Kasumi-1 (cell line): ENCODE data around the gene ABCC11.
"Not testable (repeated sequence)": the region's sequence is repeated elsewhere in the genome, so short reads cannot be mapped to it uniquely, and the experiment has no call there.

Experiments
- DNase-seq, 2 experiments: peaks; one replicate each; lab custom pipeline; 2025; lab: John Stamatoyannopoulos, UW

Gene ABCC11

GRCh38 chr16:48201515-48202201 is 45.7 kb downstream of the ABCC11 start:
- DNase-seq = peak; percentile 37 to 52

GRCh38 chr16:48197294-48197693 is 50.0 kb downstream of the ABCC11 start:
- DNase-seq = peak; percentile 39 to 92

DNA sequence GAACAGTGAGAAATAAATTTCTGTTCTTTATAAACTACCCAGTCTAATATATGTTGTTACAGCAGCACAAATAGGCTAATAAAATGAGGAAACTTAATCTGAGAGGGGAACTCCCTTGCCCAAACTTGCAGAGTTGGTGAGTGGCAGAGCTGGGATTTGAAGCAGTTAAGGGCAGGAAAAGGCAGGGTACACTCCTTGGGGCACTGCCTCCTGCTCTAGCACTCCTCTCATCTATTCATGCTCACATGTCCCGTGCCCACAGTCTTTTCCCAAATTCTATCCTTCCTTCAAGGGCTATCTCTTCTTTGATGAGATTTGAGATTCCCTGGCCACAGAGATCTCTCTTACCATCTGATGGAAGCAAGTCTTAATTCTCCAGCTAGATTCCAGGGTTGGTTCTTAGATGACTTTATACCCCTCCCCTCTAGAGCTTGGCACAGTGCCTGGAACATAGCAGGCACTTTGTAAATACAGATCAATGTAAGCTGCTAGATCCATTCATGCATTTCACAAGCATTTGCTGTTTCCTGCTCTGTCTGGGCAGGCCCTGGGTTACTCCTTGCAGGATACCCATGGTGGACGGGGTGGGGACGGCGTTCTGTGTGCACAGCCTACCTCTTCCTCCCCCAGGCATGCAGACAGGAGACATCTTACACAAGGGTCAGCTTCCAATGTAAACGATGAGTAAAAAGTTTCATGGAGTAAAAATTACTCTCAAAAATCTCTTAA is 52.3 kb downstream of the ABCC11 start:
- DNase-seq = no peak

GRCh38 chr16:48193846-48194245 is 53.5 kb downstream of the ABCC11 start:
- DNase-seq = no peak

GRCh38 chr16:48188449-48189102 is 58.8 kb downstream of the ABCC11 start:
- DNase-seq = peak; percentile 89 to 92

DNA sequence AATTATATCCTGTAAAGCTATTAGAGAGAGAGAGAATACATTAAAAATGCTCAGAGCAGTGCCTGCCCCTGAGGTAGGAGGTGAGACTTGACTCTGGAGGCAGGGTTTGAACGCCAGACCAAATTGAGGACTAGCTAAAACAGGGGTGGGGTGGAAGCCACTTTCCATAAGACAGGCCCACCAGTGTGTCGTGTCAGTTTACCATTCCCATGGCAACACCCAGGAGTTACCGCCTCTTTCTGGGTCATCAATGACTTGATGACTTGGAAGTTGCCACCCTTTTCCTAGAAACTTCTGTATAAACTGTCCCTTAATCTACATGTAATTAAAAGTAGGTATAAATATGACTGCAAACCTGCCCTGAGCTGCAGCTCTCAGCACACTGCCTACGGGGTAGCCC is 59.6 kb downstream of the ABCC11 start:
- no peak for DNase-seq

DNA sequence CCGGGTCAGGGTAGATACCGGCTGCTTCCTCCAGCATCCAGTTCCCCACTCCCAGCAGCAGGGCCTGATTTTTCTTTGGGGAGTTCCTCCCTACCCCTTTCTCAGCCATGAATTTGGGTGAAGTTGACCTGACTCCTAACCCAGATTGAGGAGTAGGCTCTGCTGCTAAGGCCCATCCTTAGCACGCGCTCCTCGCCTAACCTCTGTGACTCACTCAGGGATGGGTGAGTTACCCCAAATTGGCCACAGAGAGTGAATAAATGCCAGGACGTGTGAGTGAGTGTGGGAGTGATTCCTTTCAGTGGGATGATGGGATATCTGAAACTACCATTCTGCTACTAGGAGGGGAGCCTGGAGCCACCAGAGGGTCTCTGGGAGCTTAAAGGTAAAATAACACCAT is 62.7 kb downstream of the ABCC11 start:
- DNase-seq = no peak

- no peak for DNase-seq
These were observed 64.3 kb downstream of the ABCC11 start for GRCh38 chr16:48182979-48183537.

DNA sequence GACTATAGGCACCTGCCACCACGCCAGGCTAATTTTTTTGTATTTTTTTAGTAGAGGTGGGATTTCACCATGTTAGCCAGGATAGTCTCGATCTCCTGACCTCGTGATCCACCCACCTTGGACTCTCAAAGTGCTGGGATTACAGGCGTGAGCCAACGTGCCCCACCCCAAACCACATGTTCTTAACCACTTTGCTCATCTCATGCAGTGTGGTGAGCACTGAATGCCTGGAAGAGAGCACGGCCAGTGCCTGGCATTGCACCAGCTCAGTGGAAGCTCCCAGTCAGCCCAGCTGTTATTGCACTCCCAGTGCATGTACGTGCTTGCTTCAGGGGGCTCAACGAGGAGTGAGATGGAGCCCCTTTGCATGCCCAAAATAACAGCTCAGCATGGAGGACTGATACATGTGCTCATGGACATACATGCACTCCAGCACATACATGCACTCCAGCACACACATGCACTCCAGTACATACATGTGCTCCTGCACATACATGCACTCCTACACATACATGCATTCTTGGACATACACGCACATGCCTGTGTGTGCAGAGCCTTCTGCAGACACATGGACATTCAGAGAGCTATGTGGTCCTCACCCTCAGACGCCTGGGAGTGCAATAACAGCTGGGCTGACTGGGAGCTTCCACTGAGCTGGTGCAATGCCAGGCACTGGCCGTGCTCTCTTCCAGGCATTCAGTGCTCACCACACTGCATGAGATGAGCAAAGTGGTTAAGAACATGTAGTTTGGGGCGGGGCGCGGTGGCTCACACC is 65.4 kb downstream of the ABCC11 start:
- DNase-seq = not testable (repeated sequence)

DNA sequence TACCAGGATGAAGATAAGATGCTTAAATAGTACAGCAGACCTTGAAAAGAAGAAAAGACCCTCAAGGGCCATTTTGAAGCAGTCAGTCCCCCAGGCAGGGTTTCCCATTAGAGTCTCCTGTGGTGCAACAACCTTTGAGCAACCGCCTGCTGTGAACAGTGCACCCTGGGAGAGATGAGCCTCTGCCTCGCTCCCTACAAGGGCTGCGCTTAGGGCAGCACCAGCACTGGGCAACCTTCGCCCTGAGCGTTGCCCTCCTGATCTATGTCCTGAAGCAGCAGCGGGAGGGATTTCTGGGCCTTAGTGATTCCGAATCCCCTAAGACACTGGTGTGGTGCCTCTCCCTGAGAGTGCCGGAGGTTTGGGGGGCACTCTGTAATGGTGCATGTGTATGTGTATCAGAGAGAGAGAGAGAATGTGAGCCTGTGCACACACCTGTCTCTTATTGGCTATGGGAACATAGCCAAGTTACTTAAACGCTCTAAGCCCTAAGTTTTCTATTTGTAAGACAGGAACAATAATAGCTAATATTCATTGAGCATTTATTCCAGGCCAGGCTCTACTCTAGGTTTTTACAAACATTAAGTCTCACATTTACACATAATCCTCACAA is 66.4 kb downstream of the ABCC11 start:
- no peak for DNase-seq

GRCh38 chr16:48176635-48177408 is 70.5 kb downstream of the ABCC11 start:
- no peak for DNase-seq

DNA sequence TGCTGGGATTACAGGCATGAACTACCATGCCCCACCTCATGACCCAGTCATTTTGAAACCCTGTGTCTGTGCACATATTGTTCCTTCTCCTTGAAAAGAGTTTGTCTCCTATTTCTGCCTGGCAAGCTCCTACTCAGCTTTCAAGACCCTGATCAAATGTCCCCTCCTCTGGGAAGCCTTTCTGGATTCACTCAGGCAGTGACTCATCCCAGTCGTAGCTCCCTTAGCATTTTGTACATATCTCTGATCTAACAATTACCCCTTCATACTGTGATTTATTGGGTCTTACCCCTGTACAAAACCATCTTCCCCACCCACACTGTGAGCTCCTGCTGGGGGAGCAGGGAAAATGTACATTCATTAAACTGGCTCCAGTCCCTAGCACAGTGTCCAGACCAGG is 73.5 kb downstream of the ABCC11 start:
- DNase-seq = no peak

DNA sequence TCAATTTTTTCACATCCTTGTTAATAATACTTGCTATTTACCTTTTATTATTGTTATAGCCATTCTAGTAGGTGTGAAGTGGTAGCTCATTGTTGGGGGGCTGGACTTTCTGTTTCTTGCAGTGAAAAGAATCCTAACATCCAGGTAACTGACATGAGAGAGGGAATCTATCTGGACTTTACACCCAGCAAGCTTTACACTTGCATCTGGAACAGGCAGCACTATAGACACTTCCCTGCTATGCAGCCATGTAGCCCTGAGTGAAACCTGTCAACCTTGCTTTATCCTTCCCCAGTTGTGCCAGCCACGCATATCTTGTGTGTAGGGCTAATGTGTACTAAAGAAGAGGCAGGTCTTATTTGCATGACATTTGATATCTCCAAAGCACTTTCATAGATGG is 74.7 kb downstream of the ABCC11 start:
- DNase-seq = no peak

- no peak for DNase-seq
These were observed 77.4 kb downstream of the ABCC11 start for GRCh38 chr16:48169896-48170295.

DNA sequence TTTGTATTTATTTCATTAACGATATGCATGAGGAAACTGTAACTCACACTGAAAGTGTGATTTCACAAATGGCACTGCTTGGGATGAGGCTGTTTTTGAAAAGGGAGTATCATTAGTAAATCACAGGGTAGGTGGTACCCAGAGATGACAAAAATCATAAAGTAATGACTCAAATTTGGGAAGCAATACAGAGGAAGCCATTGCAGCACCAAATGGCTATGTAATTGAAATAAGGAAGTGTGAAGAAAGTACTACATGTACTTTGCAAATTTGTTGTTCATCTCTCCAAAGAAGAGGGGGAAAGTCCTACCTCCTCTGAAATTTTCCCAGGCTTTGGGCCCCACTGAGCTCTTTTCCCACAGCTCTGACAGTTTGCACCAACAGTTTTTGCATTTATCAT is 79.3 kb downstream of the ABCC11 start:
- peak in 1 of 2 experiments; percentile 3 for DNase-seq

DNA sequence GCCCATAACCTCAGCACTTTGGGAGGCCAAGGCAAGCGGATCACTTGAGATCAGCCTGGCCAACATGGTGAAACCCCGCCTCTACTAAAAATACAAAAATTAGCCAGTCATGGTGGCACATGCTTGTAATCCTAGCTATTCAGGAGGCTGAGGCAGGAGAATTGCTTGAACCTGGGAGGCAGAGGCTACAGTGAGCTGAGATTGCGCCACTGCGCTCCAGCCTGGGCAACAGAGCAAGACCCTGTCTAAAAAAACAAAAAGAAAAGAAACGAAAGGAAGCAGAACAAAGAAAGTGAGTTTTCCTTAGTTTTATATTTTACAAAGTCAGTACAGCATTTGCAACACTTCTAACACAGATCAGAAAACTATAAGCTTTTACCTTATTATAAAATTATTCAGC is 80.7 kb downstream of the ABCC11 start:
- DNase-seq = not testable (repeated sequence)

DNA sequence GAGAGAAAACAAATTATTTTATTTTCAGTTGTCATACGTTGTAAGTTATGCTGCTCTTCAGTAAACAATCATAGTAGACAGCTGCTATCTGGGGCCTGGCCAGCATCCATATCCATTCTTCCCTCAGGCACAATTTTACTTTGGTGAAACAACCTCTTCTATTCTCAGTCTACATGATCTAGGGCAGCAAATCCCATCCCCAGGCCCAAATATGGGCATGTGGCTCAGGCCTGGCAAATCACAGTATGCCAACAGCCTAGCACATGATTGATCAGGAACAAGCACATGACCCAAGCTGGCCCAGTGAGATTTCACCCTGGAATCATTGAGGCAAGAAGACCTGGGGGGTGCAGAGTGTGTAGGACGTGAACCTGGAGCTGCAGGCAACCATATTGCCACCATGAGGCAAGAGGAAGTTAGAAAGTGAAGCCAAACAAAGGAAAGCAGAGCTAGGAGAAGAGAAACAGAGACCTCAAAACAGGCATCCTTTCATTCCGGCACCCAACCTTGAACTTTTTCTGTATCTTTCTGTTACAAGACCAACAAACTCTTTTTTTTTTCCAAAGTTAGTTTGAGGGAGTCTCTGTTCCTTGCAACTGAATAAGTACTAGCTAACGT is 81.3 kb downstream of the ABCC11 start:
- no peak for DNase-seq

DNA sequence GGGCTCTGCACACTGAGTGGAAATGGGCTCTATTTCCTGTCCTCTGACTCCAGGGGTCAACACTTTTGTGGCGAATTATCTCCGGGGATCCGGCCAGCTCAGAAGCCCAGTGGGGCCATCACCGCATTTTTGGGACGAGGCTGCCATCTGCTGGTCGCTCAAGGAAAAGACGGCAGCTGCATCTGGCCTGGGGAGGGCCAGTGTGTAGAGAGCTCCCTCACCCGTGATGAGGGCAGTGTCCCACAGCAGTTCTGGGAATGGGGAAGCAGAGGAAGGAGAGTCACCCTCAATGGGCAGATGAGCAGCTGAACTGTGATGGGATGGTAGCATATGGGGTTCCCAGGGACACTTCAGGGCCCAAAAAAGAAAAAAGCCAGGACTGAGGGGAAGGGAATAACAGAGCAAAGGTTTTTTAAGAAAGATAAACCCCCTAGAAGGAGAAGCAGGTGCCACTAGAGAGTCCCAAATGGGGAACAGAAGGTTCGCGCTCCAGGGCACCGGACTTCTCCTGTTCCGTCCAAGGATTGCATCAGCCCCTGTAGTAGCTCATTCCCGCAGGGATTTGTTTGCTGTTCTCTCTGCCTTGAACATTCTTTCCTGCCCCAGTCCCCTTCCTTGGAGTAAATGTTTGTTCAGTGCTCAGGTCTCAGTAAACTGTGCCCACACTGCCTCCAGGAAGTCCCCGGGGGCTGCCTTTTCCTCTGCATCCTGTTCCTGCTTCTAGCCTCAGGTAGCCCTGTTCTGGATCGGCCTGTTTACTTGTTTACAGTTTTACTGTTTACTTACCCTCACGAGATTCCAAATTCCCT is 82.2 kb downstream of the ABCC11 start:
- peak; percentile 36 to 47 for DNase-seq

GRCh38 chr16:48162839-48163410 is 84.4 kb downstream of the ABCC11 start:
- DNase-seq = no peak
